Muscle of arm (tissue), 12 donors: Measurements from ENCODE around the gene PRICKLE2. TPM values are rescaled to one million over a fixed set of nuclear protein-coding genes. Genes with fewer than 3 reads are reported as not detected.

Experiments
- DNase-seq: peaks from one replicate; pipeline ENCODE4 v3.0.0-alpha.2; 2013
- polyA plus RNA-seq, 12 donors: library from polyadenylated mRNA; unstranded; fragments of 120-200 nt; gene quantifications; one replicate each; pipeline ENCODE4 v1.2.1, GENCODE V29; 2013; ENCODE audit not compliant: insufficient read length in 12 of 12

PRICKLE2 gene
- polyA plus RNA-seq, 12 donors, result 6.7 to 14.4 (median 10.0) TPM; not detected in 1

DNA sequence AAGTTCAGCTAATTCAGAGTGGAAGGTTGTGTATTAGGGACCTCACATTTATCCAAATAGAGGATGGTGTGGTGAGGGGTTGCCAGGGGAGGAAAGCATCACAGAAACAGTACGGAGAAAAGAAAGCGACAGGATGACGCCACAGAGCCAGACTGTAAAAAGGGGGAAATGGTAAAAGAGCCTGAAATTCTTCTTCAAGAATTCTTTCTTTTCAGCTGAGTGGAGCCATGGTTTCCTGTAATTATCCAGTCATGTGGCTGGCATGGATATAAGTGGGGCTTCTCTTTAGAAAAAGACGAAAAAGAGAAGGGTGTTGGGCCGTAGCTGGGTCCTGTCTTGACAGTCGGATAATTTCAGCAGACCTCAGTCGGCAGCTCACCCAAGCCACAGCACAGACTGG, 177.5 kb downstream of the PRICKLE2 start:
- DNase-seq, result no peak

DNA sequence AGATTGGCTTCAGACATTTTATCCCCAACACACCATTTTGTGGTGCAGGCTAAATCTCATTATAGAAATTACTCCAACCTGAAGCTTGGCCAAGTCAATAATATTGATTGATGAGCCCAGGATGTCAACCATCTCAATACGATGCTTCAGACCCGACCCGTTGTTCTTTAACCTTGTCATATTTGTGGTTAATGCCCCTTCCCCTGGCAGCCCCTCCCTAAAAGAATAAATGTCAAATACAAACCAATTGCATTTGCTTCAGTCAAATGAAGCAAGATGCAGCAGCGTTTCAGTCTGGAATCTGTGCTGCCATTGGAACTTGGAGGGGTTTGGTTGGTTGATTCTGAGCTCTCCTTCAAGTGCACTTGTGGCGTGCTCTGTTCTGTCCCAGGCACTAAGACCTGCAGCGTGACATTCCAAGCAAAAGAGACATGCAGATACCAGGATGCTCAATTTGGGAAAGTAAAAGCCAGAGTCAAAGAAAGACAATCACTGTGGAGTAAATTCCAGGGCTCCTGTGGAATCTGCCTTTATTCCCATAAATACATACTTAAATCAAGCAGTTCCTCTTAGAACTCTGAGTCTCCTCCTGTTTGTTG, 178.2 kb downstream of the PRICKLE2 start:
- no peak for DNase-seq

GRCh38 chr3:64046592-64046991, 178.7 kb downstream of the PRICKLE2 start:
- DNase-seq, result no peak

GRCh38 chr3:64042952-64043351, 182.3 kb downstream of the PRICKLE2 start:
- no peak for DNase-seq

Other genes starting within 250 kb of the PRICKLE2 start
- gene PSMD6, start 202.0 kb downstream of the PRICKLE2 start, polyA plus RNA-seq, result 100 to 1,000 TPM in 2 of 12 donors, 10 to 100 TPM in 9, not detected in 1; 74.3 to 127 (median 92.4) TPM